Neural cell (in vitro differentiated cells): ENCODE data around the gene SCN4B. TPM values are rescaled to one million over a fixed set of nuclear protein-coding genes. Genes with fewer than 3 reads are reported as not detected.

Experiments used
- H2AFZ ChIP-seq: fragments of 200-600, 300-800 bp; sonication (generic), shearing (Covaris generic); 2 replicates; pipeline ENCODE4 v1.6.0; 2014; ENCODE audit warnings: low read depth, mild to moderate bottlenecking, antibody characterized with exemption, low read length, moderate library complexity
- H3F3A ChIP-seq: fragments of 200-600 bp; shearing (Covaris generic); 2 replicates; pipeline ENCODE4 v1.6.1; 2016; ENCODE audit warnings: mild to moderate bottlenecking, moderate library complexity, mixed read lengths, antibody characterized with exemption, low read length; ENCODE audit not compliant: insufficient read depth, poor library complexity, severe bottlenecking
- H3K27ac ChIP-seq: fragments of 200-600, 300-800 bp; sonication (generic), shearing (Covaris generic); 2 replicates; pipeline ENCODE4 v1.5.1; 2014; ENCODE audit warnings: mild to moderate bottlenecking, low read length, moderate library complexity
- H3K27me3 ChIP-seq: fragments of 300-800, 200-600 bp; sonication (generic), shearing (Covaris generic); 2 replicates; pipeline ENCODE4 v1.6.0; 2014; ENCODE audit warnings: mild to moderate bottlenecking, low read depth, low read length, moderate library complexity; ENCODE audit not compliant: insufficient read depth
- H3K36me3 ChIP-seq: fragments of 300-800, 200-600 bp; sonication (generic), shearing (Covaris generic); 2 replicates; pipeline ENCODE4 v1.5.1; 2014; ENCODE audit warnings: mild to moderate bottlenecking, antibody characterized with exemption, low read length, moderate library complexity; ENCODE audit not compliant: insufficient read depth
- H3K4me2 ChIP-seq: fragments of 300-800, 200-600 bp; sonication (generic), shearing (Covaris generic); 2 replicates; pipeline ENCODE4 v1.6.0; 2014; ENCODE audit warnings: mild to moderate bottlenecking, low read length
- H3K4me3 ChIP-seq: fragments of 300-800, 200-600 bp; sonication (generic), shearing (Covaris generic); 2 replicates; pipeline ENCODE4 v1.5.1; 2014; ENCODE audit warnings: mild to moderate bottlenecking, low read length, moderate library complexity
- H3K79me2 ChIP-seq: fragments of 200-600 bp; shearing (Covaris generic); replicated peaks from 2 replicates; pipeline ENCODE4 v1.6.0; 2014; ENCODE audit warnings: mild to moderate bottlenecking, low read length, moderate library complexity; ENCODE audit not compliant: insufficient read depth
- H3K9ac ChIP-seq: fragments of 300-800, 200-600 bp; sonication (generic), shearing (Covaris generic); 2 replicates; pipeline ENCODE4 v1.6.1; 2016; ENCODE audit warnings: mild to moderate bottlenecking, low read length, mixed read lengths
- H3K9me2 ChIP-seq: fragments of 200-600 bp; shearing (Covaris generic); 2 replicates; pipeline ENCODE4 v1.6.1; 2016; ENCODE audit warnings: mild to moderate bottlenecking, low read length, mixed read lengths; ENCODE audit not compliant: insufficient read depth
- H3K9me3 ChIP-seq: fragments of 200-600, 300-800 bp; sonication (generic), shearing (Covaris generic); 2 replicates; pipeline ENCODE4 v1.6.1; 2016; ENCODE audit warnings: mild to moderate bottlenecking, mixed run types, low read length, moderate library complexity, mixed read lengths
- H4K20me1 ChIP-seq: fragments of 200-600 bp; shearing (Covaris generic); 2 replicates; pipeline ENCODE4 v1.6.1; 2016; ENCODE audit warnings: mild to moderate bottlenecking, mixed run types; ENCODE audit not compliant: insufficient read depth
- EP300 ChIP-seq: fragments of 450-650 bp; conservative IDR thresholded peaks from 2 replicates; pipeline ENCODE4 v1.6.1; 2014; ENCODE audit warnings: antibody characterized with exemption, mild to moderate bottlenecking, moderate library complexity; ENCODE audit not compliant: poor library complexity, severe bottlenecking
- EZH2 ChIP-seq: fragments of 200-600, 300-800 bp; shearing (Covaris generic), sonication (generic); IDR thresholded peaks from 2 replicates; pipeline ENCODE4 v1.6.1; 2014; ENCODE audit warnings: antibody characterized with exemption, low read length, borderline replicate concordance, mild to moderate bottlenecking; ENCODE audit not compliant: insufficient read depth, poor library complexity, severe bottlenecking
- MXI1 ChIP-seq: fragments of 450-650 bp; conservative IDR thresholded peaks from 2 replicates; pipeline ENCODE4 v1.6.1; 2014; ENCODE audit warnings: antibody characterized with exemption, mild to moderate bottlenecking; ENCODE audit not compliant: poor library complexity, severe bottlenecking
- POLR2AphosphoS5 ChIP-seq: IDR thresholded peaks from 2 replicates; pipeline ENCODE4 v1.6.1; 2012
- RAD21 ChIP-seq: fragments of 450-650 bp; conservative IDR thresholded peaks from 2 replicates; pipeline ENCODE4 v1.6.1; 2014; ENCODE audit warnings: antibody characterized with exemption, mild to moderate bottlenecking, moderate library complexity
- SMC3 ChIP-seq: fragments of 450-650 bp; conservative IDR thresholded peaks from 2 replicates; pipeline ENCODE4 v1.6.1; 2014; ENCODE audit warnings: antibody characterized with exemption, mild to moderate bottlenecking, moderate library complexity; ENCODE audit not compliant: poor library complexity
- TAF1 ChIP-seq: IDR thresholded peaks from 2 replicates; pipeline ENCODE4 v1.6.1; 2012; ENCODE audit warnings: low read depth
- polyA plus RNA-seq: library from polyadenylated mRNA; depleted of rRNA; stranded (reverse); fragments of >200 nt; gene quantifications from 2 replicates; pipeline ENCODE4 v1.2.3, GENCODE V29; 2014
- TF ChIP-seq, protein P1 (sequence below): fragments of 450-650 bp; IDR thresholded peaks from 2 replicates; pipeline ENCODE4 v1.5.1; 2014; ENCODE audit warnings: antibody characterized with exemption, mild to moderate bottlenecking, moderate library complexity; ENCODE audit not compliant: poor library complexity, severe bottlenecking
- TF ChIP-seq, protein P2 (sequence below): IDR thresholded peaks from 2 replicates; pipeline ENCODE4 v1.6.1; 2012; ENCODE audit warnings: borderline replicate concordance

Gene SCN4B
- polyA plus RNA-seq, 1 donor from 2014 or later, result 0.61 TPM

DNA sequence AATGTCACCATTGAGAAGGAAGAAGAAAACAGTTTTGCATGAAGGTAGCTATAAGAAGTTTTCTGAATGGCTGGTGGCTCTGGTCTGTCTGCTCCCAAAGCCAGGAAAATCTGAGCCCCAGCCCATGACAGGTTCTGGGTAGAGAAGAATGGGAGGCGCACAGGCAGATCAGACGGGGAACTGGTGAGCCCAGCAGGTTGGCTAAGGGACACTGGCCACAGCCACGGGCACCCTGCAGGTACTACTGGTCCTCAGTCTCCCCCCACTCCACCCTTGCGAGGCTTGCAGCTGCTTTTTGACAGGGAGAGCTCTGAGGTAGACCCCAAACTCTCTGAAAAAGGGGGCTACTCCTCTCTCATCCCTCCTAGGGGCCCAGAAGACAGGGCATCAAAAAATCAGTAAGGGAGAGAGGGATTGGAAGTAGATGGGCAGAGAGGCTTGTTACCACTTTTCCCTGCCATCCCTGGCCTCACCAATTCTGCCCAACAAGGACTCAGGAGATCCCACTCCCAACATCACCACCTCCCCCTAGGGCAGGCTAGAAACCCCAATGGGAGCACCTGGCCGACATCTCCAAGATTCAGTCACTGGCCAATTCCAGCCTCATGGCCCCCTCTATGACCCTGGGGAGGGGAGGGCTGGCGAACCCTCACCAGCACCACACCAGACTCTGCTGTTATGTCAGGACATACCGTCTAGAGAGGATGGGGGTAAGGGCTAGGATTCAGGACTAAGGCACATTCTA, 17.4 kb downstream of the SCN4B start:
- Histone ChIP-seq H3K9me3 (no peaks in the 10 kb centered on the region), H3K4me3 (no peak overlapping the region), H4K20me1 (no peaks in the 10 kb centered on the region), H3K79me2 (no peaks in the 10 kb centered on the region), H3K27me3 (no peaks in the 10 kb centered on the region), H3K36me3 (no peaks in the 10 kb centered on the region), H3K9me2 (no peaks in the 10 kb centered on the region), H3F3A (no peaks in the 10 kb centered on the region), H2AFZ (no peak overlapping the region), H3K9ac (no peak overlapping the region), H3K4me2 (no peak overlapping the region), H3K27ac (no peak overlapping the region)
- TF ChIP-seq EZH2 (no peak), SMC3 (no peak), EP300 (no peak), MXI1 (no peak), TAF1 (no peak), POLR2AphosphoS5 (no peak)
- TF ChIP-seq, protein P1, sequence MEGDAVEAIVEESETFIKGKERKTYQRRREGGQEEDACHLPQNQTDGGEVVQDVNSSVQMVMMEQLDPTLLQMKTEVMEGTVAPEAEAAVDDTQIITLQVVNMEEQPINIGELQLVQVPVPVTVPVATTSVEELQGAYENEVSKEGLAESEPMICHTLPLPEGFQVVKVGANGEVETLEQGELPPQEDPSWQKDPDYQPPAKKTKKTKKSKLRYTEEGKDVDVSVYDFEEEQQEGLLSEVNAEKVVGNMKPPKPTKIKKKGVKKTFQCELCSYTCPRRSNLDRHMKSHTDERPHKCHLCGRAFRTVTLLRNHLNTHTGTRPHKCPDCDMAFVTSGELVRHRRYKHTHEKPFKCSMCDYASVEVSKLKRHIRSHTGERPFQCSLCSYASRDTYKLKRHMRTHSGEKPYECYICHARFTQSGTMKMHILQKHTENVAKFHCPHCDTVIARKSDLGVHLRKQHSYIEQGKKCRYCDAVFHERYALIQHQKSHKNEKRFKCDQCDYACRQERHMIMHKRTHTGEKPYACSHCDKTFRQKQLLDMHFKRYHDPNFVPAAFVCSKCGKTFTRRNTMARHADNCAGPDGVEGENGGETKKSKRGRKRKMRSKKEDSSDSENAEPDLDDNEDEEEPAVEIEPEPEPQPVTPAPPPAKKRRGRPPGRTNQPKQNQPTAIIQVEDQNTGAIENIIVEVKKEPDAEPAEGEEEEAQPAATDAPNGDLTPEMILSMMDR, result no peak
- TF ChIP-seq, protein P2, sequence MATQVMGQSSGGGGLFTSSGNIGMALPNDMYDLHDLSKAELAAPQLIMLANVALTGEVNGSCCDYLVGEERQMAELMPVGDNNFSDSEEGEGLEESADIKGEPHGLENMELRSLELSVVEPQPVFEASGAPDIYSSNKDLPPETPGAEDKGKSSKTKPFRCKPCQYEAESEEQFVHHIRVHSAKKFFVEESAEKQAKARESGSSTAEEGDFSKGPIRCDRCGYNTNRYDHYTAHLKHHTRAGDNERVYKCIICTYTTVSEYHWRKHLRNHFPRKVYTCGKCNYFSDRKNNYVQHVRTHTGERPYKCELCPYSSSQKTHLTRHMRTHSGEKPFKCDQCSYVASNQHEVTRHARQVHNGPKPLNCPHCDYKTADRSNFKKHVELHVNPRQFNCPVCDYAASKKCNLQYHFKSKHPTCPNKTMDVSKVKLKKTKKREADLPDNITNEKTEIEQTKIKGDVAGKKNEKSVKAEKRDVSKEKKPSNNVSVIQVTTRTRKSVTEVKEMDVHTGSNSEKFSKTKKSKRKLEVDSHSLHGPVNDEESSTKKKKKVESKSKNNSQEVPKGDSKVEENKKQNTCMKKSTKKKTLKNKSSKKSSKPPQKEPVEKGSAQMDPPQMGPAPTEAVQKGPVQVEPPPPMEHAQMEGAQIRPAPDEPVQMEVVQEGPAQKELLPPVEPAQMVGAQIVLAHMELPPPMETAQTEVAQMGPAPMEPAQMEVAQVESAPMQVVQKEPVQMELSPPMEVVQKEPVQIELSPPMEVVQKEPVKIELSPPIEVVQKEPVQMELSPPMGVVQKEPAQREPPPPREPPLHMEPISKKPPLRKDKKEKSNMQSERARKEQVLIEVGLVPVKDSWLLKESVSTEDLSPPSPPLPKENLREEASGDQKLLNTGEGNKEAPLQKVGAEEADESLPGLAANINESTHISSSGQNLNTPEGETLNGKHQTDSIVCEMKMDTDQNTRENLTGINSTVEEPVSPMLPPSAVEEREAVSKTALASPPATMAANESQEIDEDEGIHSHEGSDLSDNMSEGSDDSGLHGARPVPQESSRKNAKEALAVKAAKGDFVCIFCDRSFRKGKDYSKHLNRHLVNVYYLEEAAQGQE, result no peak

DNA sequence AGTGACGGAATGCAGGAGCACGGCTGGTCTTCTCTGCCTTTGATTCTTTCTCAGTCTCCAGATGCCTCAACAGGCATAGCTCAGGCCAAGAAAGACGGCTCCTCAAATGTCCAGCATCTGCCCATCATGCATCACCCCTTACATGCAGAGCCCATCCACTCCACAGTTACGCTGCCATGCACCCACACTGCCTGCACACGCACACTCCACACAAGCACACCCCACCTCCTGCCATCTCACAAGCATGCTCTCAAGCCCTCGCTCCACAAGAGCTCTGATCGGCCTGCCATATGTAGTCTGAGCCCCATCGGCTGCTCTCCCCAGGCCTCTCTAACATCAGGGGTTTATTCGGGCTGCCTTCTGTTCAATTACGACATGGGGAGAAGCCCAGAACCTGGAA, 18.8 kb downstream of the SCN4B start:
- no peak for TF ChIP-seq SMC3
- no peak for TF ChIP-seq POLR2AphosphoS5
- no peak for TF ChIP-seq EZH2
- TF ChIP-seq RAD21, result no peak
- no peak overlapping the region for H3K4me3 ChIP-seq
- no peaks in the 10 kb centered on the region for H4K20me1 ChIP-seq
- H3K79me2 ChIP-seq, result no peaks in the 10 kb centered on the region
- no peaks in the 10 kb centered on the region for H3K9me2 ChIP-seq
- H3F3A ChIP-seq, result no peaks in the 10 kb centered on the region
- H3K36me3 ChIP-seq, result no peaks in the 10 kb centered on the region
- H2AFZ ChIP-seq, result no peak overlapping the region
- H3K27me3 ChIP-seq, result no peaks in the 10 kb centered on the region
- no peak overlapping the region for H3K9ac ChIP-seq
- H3K27ac ChIP-seq, result no peak overlapping the region
- H3K4me2 ChIP-seq, result no peak overlapping the region
- no peaks in the 10 kb centered on the region for H3K9me3 ChIP-seq
